Activated CD4-positive, alpha-beta memory T cell treated with anti-CD3 and anti-CD28 coated beads, Interleukin-2, amount 10 ng/mL, durations not matched to agents 7 days and 5 days (primary cell): ENCODE results near the gene A3GALT2. TPM values are rescaled to one million over a fixed set of nuclear protein-coding genes. Genes with fewer than 3 reads are reported as not detected.

Experiments used
- total RNA-seq, 2 experiments: library from RNA; stranded (reverse); gene quantifications; one replicate each; pipeline ENCODE4 v1.2.3, GENCODE V29; 2021

A3GALT2 gene
- total RNA-seq, 2 experiments from 2014 or later, result not detected

Other genes with a start within 250 kb of the A3GALT2 start
- gene AZIN2, start 239.9 kb downstream of the A3GALT2 start, total RNA-seq, result 1 to 10 TPM; 3.9 to 4.5 TPM
- gene TRIM62, start 139.1 kb downstream of the A3GALT2 start, total RNA-seq, result 10 to 100 TPM; 10.3 to 11.5 TPM
- 10 to 100 TPM; 18.1 to 18.7 TPM for gene ZNF362, start 64.6 kb downstream of the A3GALT2 start, total RNA-seq
- 10 to 100 TPM; 41.3 to 42.9 TPM for gene PHC2, start 110.0 kb upstream of the A3GALT2 start, total RNA-seq
- gene ZSCAN20, start 151.5 kb upstream of the A3GALT2 start, total RNA-seq, result 1 to 10 TPM; 2.1 to 2.3 TPM